Measurements from ENCODE around the gene ITGBL1.

Gene ITGBL1

GRCh38 chr13:101423872-101424271 is 28.6 kb upstream of the ITGBL1 start:
- no peaks in the 10 kb centered on the region for H3K4me1 ChIP-seq (ENCODE audit: control insufficient read depth, insufficient read depth, low read length)
- H3K27me3 ChIP-seq (ENCODE audit: control insufficient read depth, insufficient read depth, low read length, poor library complexity, severe bottlenecking): no peaks in the 10 kb centered on the region
- no peak overlapping the region for H3K27ac ChIP-seq (ENCODE audit: insufficient read depth, low read depth, low read length, poor library complexity, severe bottlenecking)
- no peak overlapping the region for H3K4me3 ChIP-seq (ENCODE audit: insufficient read depth, low read depth, low read length)
- H3K36me3 ChIP-seq (ENCODE audit: control insufficient read depth, insufficient read depth, low read length): no peaks in the 10 kb centered on the region
- H3K9me3 ChIP-seq (ENCODE audit: control insufficient read depth, low read length): no peaks in the 10 kb centered on the region
- 90 to 99% methylated on average over 2 of the region's 2 CpGs for WGBS, 2 experiments

- no peaks in the 10 kb centered on the region for H3K27me3 ChIP-seq (ENCODE audit: control insufficient read depth, insufficient read depth, low read length, poor library complexity, severe bottlenecking)
- no peaks in the 10 kb centered on the region for H3K4me1 ChIP-seq (ENCODE audit: control insufficient read depth, insufficient read depth, low read length)
- no peaks in the 10 kb centered on the region for H3K36me3 ChIP-seq (ENCODE audit: control insufficient read depth, insufficient read depth, low read length)
- no peaks in the 10 kb centered on the region for H3K9me3 ChIP-seq (ENCODE audit: control insufficient read depth, low read length)
- WGBS, 2 experiments: 77 to 86% methylated on average over 4 of the region's 6 CpGs
- H3K27ac ChIP-seq (ENCODE audit: insufficient read depth, low read depth, low read length, poor library complexity, severe bottlenecking): no peak overlapping the region
- H3K4me3 ChIP-seq (ENCODE audit: insufficient read depth, low read depth, low read length): no peak overlapping the region
These were observed 27.9 kb upstream of the ITGBL1 start for GRCh38 chr13:101424381-101425155.

- H3K4me1 ChIP-seq (ENCODE audit: control insufficient read depth, insufficient read depth, low read length): no peaks in the 10 kb centered on the region
- H3K9me3 ChIP-seq (ENCODE audit: control insufficient read depth, low read length): no peaks in the 10 kb centered on the region
- 94 to 96% methylated on average over 3 of the region's 3 CpGs for WGBS, 2 experiments
- no peak overlapping the region for H3K27ac ChIP-seq (ENCODE audit: insufficient read depth, low read depth, low read length, poor library complexity, severe bottlenecking)
- no peak overlapping the region for H3K4me3 ChIP-seq (ENCODE audit: insufficient read depth, low read depth, low read length)
- no peaks in the 10 kb centered on the region for H3K36me3 ChIP-seq (ENCODE audit: control insufficient read depth, insufficient read depth, low read length)
- H3K27me3 ChIP-seq (ENCODE audit: control insufficient read depth, insufficient read depth, low read length, poor library complexity, severe bottlenecking): no peaks in the 10 kb centered on the region
These were observed 27.4 kb upstream of the ITGBL1 start for GRCh38 chr13:101425156-101425471.

GRCh38 chr13:101425623-101426022 is 26.9 kb upstream of the ITGBL1 start:
- Histone ChIP-seq H3K27me3 (ENCODE audit: control insufficient read depth, insufficient read depth, low read length, poor library complexity, severe bottlenecking) (no peaks in the 10 kb centered on the region), H3K36me3 (ENCODE audit: control insufficient read depth, insufficient read depth, low read length) (no peaks in the 10 kb centered on the region), H3K4me3 (ENCODE audit: insufficient read depth, low read depth, low read length) (no peak overlapping the region), H3K9me3 (ENCODE audit: control insufficient read depth, low read length) (no peaks in the 10 kb centered on the region), H3K4me1 (ENCODE audit: control insufficient read depth, insufficient read depth, low read length) (no peaks in the 10 kb centered on the region), H3K27ac (ENCODE audit: insufficient read depth, low read depth, low read length, poor library complexity, severe bottlenecking) (no peak overlapping the region)
- whole genome bisulfite sequencing, 2 experiments: 88% methylated on average over 10 of the region's 10 CpGs

GRCh38 chr13:101429733-101430132 is 22.7 kb upstream of the ITGBL1 start:
- H3K36me3 ChIP-seq (ENCODE audit: control insufficient read depth, insufficient read depth, low read length): no peaks in the 10 kb centered on the region
- H3K4me3 ChIP-seq (ENCODE audit: insufficient read depth, low read depth, low read length): no peak overlapping the region
- H3K9me3 ChIP-seq (ENCODE audit: control insufficient read depth, low read length): no peaks in the 10 kb centered on the region
- WGBS, 2 experiments: 95 to 100% methylated on average over 3 of the region's 3 CpGs
- H3K27me3 ChIP-seq (ENCODE audit: control insufficient read depth, insufficient read depth, low read length, poor library complexity, severe bottlenecking): no peaks in the 10 kb centered on the region
- H3K4me1 ChIP-seq (ENCODE audit: control insufficient read depth, insufficient read depth, low read length): no peaks in the 10 kb centered on the region
- no peak overlapping the region for H3K27ac ChIP-seq (ENCODE audit: insufficient read depth, low read depth, low read length, poor library complexity, severe bottlenecking)

- no peaks in the 10 kb centered on the region for H3K4me1 ChIP-seq (ENCODE audit: control insufficient read depth, insufficient read depth, low read length)
- H3K36me3 ChIP-seq (ENCODE audit: control insufficient read depth, insufficient read depth, low read length): no peaks in the 10 kb centered on the region
- H3K9me3 ChIP-seq (ENCODE audit: control insufficient read depth, low read length): no peaks in the 10 kb centered on the region
- H3K4me3 ChIP-seq (ENCODE audit: insufficient read depth, low read depth, low read length): no peak overlapping the region
- H3K27me3 ChIP-seq (ENCODE audit: control insufficient read depth, insufficient read depth, low read length, poor library complexity, severe bottlenecking): no peaks in the 10 kb centered on the region
- no peak overlapping the region for H3K27ac ChIP-seq (ENCODE audit: insufficient read depth, low read depth, low read length, poor library complexity, severe bottlenecking)
These were observed 18.6 kb upstream of the ITGBL1 start for GRCh38 chr13:101433895-101434294.

- Histone ChIP-seq H3K9me3 (ENCODE audit: control insufficient read depth, low read length) (no peaks in the 10 kb centered on the region), H3K27ac (ENCODE audit: insufficient read depth, low read depth, low read length, poor library complexity, severe bottlenecking) (no peak overlapping the region), H3K4me1 (ENCODE audit: control insufficient read depth, insufficient read depth, low read length) (no peaks in the 10 kb centered on the region), H3K36me3 (ENCODE audit: control insufficient read depth, insufficient read depth, low read length) (no peaks in the 10 kb centered on the region), H3K27me3 (ENCODE audit: control insufficient read depth, insufficient read depth, low read length, poor library complexity, severe bottlenecking) (no peaks in the 10 kb centered on the region), H3K4me3 (ENCODE audit: insufficient read depth, low read depth, low read length) (no peak overlapping the region)
- WGBS, 2 experiments: 95 to 97% methylated on average over 3 of the region's 3 CpGs
These were observed 18.0 kb upstream of the ITGBL1 start for GRCh38 chr13:101434486-101434885.

- Histone ChIP-seq H3K4me3 (ENCODE audit: insufficient read depth, low read depth, low read length) (no peak overlapping the region), H3K27me3 (ENCODE audit: control insufficient read depth, insufficient read depth, low read length, poor library complexity, severe bottlenecking) (no peaks in the 10 kb centered on the region), H3K27ac (ENCODE audit: insufficient read depth, low read depth, low read length, poor library complexity, severe bottlenecking) (no peak overlapping the region), H3K4me1 (ENCODE audit: control insufficient read depth, insufficient read depth, low read length) (no peaks in the 10 kb centered on the region), H3K36me3 (ENCODE audit: control insufficient read depth, insufficient read depth, low read length) (no peaks in the 10 kb centered on the region), H3K9me3 (ENCODE audit: control insufficient read depth, low read length) (no peaks in the 10 kb centered on the region)
- 74 to 97% methylated on average over 4 of the region's 4 CpGs for WGBS, 2 experiments
These were observed 4.6 kb upstream of the ITGBL1 start for GRCh38 chr13:101447852-101448251.

- Histone ChIP-seq H3K4me1 (ENCODE audit: control insufficient read depth, insufficient read depth, low read length) (no peaks in the 10 kb centered on the region), H3K27me3 (ENCODE audit: control insufficient read depth, insufficient read depth, low read length, poor library complexity, severe bottlenecking) (no peaks in the 10 kb centered on the region), H3K36me3 (ENCODE audit: control insufficient read depth, insufficient read depth, low read length) (no peaks in the 10 kb centered on the region), H3K4me3 (ENCODE audit: insufficient read depth, low read depth, low read length) (no peak overlapping the region), H3K9me3 (ENCODE audit: control insufficient read depth, low read length) (no peaks in the 10 kb centered on the region), H3K27ac (ENCODE audit: insufficient read depth, low read depth, low read length, poor library complexity, severe bottlenecking) (no peak overlapping the region)
- WGBS, 2 experiments: 62 to 65% methylated on average over 3 to 4 of the region's 5 CpGs
These were observed 2.4 kb upstream of the ITGBL1 start for GRCh38 chr13:101449790-101450748.

- H3K27ac ChIP-seq (ENCODE audit: insufficient read depth, low read depth, low read length, poor library complexity, severe bottlenecking): no peak overlapping the region
- 91 to 95% methylated on average over 2 of the region's 2 CpGs for WGBS, 2 experiments
- no peaks in the 10 kb centered on the region for H3K9me3 ChIP-seq (ENCODE audit: control insufficient read depth, low read length)
- H3K4me3 ChIP-seq (ENCODE audit: insufficient read depth, low read depth, low read length): no peak overlapping the region
- H3K4me1 ChIP-seq (ENCODE audit: control insufficient read depth, insufficient read depth, low read length): no peaks in the 10 kb centered on the region
- H3K36me3 ChIP-seq (ENCODE audit: control insufficient read depth, insufficient read depth, low read length): no peaks in the 10 kb centered on the region
- no peaks in the 10 kb centered on the region for H3K27me3 ChIP-seq (ENCODE audit: control insufficient read depth, insufficient read depth, low read length, poor library complexity, severe bottlenecking)
These were observed 1.7 kb upstream of the ITGBL1 start for GRCh38 chr13:101450749-101451130.
